Stimulated activated CD4-positive, alpha-beta T cell treated with anti-CD3 and anti-CD28 coated beads, Interleukin-4, amount 100 ng/mL, for 4 hours (primary cell): ENCODE results near the gene NECAB2.

ENCODE experiments used
- DNase-seq, 2 experiments: peaks; one replicate each; pipeline ENCODE4 v3.0.0-alpha.2; 2020

NECAB2 gene

GRCh38 chr16:83952940-83953795 is 14.9 kb upstream of the NECAB2 start, which contains the start of gene OSGIN1:
OSGIN1 (plus strand) TSS chr16:83953240; CDS start chr16:83957672, 4,432 bp downstream.
- peak; percentile 82 to 84 for DNase-seq

- DNase-seq, result no peak
Observed at GRCh38 chr16:83953796-83954576, 14.1 kb upstream of the NECAB2 start.

GRCh38 chr16:83954577-83955016 is 13.4 kb upstream of the NECAB2 start:
- DNase-seq, result no peak

GRCh38 chr16:83955218-83956130 is 12.6 kb upstream of the NECAB2 start:
- DNase-seq, result no peak

DNA sequence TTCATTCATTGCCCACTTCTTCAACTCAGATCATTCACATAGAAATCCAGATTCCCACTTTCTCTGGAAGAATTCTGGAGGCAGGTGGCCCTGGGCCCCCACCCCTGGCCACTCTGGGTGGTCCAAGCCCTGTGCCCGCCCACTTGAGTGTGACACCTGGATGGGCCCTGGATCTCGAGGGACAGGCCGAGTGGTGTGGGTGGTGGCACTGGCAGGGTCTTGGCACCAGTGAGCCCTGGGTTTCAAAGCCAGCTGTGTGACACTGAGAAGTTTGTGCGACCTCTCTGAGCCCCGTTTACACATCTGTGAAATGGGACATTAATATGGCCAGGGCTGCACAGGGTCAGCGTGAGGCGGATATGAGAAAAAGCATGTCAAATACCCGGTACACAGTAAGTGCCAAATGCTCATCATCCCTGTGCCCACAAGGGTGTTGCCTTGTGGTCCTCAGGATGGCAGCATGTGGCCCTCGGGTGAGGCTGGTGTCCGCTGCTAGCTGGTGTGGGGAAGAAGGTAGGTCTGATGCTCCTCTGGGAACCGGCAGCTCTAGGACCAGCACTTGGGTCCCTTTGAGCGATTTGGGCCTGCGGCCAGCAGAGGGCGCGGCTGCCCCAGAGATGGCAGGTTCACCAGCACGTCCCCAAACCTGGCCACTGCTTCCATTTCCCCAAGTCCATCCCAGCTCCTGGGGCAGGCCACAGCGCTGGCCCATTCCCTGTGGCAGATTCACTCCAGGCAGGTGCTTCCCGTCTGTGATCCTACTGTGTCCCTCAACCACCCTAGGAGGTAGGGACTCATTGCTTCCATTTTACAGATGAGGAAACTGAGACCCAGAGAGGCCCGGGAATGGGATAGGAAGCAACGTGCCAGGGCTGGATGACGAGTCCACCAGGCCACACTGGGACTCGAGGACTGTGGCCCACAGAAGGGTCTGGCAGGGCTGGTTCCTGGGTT is 11.4 kb upstream of the NECAB2 start:
- peak; percentile 62 to 76 for DNase-seq

- no peak for DNase-seq
Observed at GRCh38 chr16:83957296-83957855, 10.7 kb upstream of the NECAB2 start.

- DNase-seq, result no peak
Observed at GRCh38 chr16:83958137-83958845, 9.8 kb upstream of the NECAB2 start.

GRCh38 chr16:83958846-83959565 is 9.0 kb upstream of the NECAB2 start:
- DNase-seq, result no peak

- no peak for DNase-seq
Observed at GRCh38 chr16:83959656-83960434, 8.2 kb upstream of the NECAB2 start.

DNA sequence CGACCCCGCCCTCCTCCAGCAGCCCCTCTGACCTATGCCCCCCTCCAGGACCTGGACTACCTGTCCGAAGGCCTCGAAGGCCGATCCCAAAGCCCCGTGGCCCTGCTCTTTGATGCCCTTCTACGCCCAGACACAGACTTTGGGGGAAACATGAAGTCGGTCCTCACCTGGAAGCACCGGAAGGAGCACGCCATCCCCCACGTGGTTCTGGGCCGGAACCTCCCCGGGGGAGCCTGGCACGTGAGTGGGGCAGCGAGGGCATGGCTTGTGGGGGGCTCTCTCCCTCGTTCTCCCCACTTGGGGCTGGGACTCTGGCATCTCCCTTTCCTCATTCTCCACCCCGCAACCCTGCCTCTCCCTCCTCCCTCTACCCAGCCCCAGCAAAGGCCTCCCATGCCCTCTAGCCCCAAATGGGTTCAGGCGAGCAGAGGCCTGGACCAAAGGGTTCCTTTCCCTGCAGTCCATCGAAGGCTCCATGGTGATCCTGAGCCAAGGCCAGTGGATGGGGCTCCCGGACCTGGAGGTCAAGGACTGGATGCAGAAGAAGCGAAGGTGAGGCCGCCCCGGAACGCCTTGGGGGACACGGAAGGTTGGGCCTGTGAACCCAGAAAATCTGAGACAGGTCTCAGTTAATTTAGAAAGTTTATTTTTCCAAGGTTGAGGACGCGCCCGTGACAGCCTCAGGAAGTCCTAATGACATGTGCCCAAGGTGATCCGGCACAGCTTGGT is 7.4 kb upstream of the NECAB2 start:
- DNase-seq, result no peak

- DNase-seq, result no peak
Observed at GRCh38 chr16:83961591-83961990, 6.5 kb upstream of the NECAB2 start.

DNA sequence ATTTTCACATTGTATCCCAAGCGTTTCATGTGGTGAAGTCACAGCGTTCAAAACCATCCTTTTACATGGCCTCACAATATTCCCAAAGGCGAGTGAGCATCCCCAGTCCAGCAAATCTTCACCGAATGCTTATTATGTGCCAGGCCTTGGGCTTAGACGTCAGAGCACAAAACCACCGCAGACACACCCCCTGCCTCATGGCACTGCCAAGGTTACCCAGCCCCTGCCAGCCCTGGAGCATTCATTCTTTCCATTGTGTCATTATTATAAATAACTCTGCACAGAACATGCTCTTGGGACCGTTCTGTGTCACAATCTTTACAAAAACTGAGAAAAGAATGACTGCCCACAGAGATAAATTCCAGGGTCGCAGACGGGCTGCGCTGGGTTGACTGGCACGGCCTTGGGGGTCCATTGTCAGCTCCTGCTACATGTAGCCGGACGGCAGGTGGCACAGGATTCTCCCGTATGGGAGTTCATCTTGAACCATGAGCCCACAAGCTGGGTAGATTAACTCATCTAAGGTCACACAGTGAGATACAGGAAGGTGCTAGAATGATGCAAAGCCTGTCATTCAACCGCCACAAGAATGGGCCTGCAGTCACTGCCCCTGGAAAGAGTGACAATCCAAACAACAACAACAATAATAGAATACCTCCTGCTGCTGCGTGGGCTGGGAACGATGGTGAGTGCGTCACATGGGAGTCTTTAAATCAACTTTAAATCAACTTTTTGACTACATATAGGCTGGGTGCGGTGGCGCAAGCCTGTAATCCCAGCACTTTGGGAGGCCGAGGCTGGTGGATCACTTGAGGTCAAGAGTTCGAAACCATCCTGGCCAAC is 4.5 kb upstream of the NECAB2 start:
- DNase-seq, result no peak

- no peak for DNase-seq
Observed at GRCh38 chr16:83964684-83965443, 3.2 kb upstream of the NECAB2 start.

GRCh38 chr16:83965444-83966152 is 2.4 kb upstream of the NECAB2 start:
- DNase-seq, result no peak

GRCh38 chr16:83966153-83966696 is 1.8 kb upstream of the NECAB2 start:
- DNase-seq, result no peak

DNA sequence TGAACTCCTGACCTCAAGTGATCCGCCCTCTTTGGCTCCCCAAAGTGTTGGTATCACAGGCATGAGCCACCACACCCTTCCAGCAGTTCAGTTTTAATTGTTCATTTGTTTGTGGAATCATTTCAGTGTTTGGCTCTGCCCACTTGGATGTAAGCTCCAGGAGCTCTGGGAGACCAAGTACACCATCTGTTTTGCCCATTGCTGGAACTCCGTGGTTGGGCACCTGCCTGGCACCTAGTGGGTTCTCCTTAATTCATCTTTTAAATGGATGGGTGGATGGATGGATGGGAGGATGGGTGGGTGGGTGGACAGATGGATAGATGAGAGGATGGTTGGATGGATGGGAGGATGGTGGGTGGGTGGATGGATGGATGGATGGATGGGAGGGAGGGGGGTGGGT is 953 bp upstream of the NECAB2 start:
- no peak for DNase-seq
